Measurements from ENCODE around the gene LMAN1L.
"Not testable (repeated sequence)": the region's sequence is repeated elsewhere in the genome, so short reads cannot be mapped to it uniquely, and the experiment has no call there.

The LMAN1L gene

DNA sequence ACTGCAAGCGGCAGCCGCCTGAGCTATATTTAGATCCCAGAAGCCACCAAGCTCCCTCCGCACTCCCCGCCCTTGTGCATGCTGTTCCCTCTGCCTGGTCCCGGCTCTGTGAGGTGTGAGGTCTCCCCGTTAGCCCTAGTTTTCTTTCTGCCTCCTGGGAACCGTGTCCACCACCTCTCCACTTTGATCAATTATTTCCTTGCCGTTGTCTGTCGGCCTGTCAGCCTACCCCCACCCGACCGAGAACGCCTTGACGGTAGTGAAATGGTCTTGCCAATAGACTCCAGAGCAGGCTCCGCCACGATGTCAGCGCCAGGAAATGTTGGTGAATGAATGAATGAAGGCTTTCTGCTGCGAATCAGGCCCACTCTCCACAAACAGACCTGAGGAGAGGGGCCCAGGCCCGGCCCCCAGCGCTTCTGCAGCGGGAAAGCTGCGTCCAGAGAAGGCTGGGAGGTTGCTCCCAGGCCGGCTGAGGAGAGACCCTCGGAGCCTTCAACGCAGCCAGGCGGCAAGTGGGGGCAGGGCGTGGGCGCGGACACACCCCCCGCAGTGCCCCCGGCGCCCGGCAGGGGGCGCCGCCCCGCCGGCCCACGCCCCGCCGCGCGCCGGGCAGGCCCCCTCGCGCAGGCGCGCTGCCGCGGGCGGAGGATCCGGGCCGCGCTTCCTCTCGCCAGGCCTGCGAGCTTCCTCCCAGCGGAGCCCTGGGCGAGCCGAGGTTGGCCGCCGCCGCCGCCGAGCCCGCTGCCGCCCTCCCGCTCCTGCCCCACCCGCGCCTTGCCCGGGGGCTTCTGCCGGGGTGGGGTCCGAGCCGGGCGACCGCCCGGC is 31.0 kb upstream of the LMAN1L start, which contains the start of gene CSK:
CSK (plus strand) TSS at position 650 of the 828 bp plus-strand sequence. CDS start 16,218 bp downstream, outside the sequence.
- DNase-seq (ENCODE audit: insufficient read length, low spot score) (no peak), FAIRE-seq (peak; percentile 61)

DNA sequence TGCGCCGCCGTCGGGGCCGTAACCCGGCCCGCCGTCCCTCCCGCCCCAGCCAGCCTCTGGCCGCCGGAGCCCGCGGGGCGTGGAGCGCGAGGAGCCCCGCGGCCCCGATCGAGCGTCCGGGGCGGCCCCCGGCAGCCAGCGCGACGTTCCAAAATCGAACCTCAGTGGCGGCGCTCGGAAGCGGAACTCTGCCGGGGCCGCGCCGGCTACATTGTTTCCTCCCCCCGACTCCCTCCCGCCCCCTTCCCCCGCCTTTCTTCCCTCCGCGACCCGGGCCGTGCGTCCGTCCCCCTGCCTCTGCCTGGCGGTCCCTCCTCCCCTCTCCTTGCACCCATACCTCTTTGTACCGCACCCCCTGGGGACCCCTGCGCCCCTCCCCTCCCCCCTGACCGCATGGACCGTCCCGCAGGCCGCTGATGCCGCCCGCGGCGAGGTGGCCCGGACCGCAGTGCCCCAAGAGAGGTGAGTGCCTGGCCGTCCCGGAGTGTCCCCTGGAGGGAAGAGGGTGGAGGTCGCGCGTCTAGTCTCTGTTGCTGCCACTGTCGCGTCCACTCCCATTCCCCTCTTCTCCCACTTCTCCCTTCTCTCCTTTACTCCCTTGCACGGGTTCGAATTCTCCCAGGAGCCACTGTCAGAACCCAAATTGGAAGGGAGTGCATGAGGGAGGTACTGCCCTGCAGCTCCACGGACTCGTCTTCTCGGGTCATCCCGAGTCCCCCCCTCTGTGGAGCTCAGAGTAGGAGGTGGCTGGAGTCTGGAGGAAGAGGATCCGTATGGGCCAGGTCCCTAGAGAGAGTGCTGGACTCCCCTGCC is 30.2 kb upstream of the LMAN1L start:
- no peak for FAIRE-seq
- DNase-seq (ENCODE audit: insufficient read length, low spot score), result no peak

DNA sequence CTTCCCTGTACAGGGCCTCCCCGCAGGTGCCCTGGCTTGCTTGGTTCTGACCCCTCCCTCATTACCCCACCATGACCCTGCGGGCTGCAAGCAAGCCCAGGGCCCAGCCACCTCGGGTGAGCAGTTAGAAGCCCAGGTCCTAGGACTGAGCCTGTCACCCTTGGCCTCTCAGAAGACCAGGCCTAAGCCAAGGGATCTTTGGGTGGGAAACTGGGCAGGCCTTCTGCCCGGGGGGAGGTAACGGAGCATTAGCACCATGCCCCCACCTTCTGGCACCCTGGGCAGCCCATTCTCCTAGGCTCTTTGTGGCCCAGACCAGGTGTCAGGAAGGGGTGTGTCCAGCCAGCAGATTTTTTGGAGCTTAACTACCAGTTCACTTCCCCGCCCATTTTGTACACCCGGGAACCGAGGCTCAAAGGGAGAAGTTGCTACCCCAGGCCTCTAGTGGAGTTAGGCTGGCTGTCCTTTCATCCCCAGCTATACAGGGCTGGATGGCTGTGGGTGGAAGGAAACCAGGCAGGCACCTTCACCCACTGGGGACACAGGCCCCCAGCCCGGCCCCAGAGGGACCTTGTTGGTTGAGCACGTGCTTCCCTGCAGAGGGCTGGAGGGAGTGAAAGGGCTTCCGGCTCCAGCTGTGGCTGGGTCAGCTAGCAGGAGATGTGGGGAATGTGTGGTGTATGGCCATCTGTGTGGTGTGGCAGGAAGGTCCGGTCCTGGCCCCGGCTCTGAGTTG is 29.4 kb upstream of the LMAN1L start:
- DNase-seq (ENCODE audit: insufficient read length, low spot score) (no peak), FAIRE-seq (peak; percentile 66)

DNA sequence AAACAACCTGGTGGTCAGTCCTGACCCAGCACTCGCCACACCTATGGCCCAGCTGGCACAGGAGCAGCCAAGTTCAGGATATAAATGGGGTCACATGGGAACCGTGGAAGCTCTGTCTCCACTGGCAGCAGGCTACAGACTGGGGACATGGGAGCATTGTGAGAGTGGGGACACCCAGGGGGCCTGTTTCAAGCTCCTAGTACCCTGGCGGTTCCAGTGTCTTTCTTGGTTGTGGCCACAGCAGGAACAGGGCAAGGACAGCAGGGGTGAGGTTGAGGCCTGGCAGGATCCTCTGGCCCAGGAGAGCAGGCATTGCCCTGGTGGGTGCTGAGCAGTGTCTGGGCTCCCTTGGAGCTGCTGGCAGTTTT is 28.8 kb upstream of the LMAN1L start:
- DNase-seq (ENCODE audit: insufficient read length, low spot score) (no peak), FAIRE-seq (no peak)

GRCh38 chr15:74784426-74785193 is 28.0 kb upstream of the LMAN1L start:
- FAIRE-seq (peak; percentile 64), DNase-seq (ENCODE audit: insufficient read length, low spot score) (no peak)

DNA sequence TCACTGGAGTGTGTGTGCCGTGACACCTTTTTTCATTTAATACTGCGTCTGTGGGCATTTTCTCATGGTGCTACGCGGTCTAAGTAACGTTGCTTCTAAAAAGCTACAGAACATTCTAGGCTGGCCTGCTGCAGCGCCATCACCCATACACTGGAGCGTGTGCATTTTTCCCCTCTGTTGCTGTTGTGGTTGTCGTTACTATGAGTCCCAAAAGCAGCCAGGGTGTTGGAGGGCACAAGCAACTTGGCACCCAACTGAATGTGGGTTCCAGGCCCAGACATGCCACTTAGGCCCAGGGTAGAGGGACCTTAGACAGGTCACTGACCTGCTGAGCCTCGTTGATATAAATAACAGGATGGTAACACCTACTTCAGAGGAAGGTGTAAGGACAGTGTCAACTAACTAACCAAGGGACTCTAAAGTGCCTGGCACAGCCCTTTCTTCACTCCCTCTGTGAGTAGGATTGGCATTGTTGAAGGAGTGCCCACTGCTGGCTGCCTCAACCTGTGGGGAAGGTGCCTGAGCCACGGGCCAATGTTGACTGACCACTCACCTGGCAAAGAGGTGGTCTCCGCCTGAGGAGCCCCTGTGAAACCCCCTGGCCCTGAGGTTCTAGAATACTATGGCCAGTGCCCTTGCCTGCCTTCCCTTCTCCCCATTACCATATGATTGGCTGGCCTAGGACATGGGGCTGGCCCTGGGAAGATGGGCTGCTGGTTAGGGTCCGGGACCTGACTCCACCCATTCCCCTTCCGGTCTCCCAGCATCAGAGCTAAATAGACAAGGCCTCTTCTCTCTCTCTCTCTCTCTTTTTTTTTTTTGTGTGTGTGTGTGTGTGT is 27.2 kb upstream of the LMAN1L start:
- FAIRE-seq, result peak; percentile 89
- DNase-seq (ENCODE audit: insufficient read length, low spot score), result no peak

DNA sequence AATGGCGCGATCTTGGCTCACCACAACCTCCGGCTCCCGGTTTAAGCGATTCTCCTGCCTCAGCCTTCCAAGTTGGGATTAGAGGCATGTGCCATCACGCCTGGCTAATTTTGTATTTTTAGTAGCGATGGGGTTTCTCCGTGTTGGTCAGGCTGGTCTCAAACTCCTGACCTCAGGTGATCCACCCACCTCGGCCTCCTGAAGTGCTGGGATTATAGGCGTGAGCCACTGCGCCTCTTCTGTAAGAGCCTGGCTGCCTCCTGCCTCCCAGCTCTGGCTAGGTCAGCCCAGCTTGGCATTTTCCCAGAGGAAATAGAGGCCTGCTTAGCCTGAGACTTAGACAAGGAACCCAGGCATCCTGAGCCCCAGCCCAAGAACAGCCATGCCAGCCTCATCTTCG is 26.6 kb upstream of the LMAN1L start:
- not testable (repeated sequence) for FAIRE-seq; DNase-seq (ENCODE audit: insufficient read length, low spot score)

DNA sequence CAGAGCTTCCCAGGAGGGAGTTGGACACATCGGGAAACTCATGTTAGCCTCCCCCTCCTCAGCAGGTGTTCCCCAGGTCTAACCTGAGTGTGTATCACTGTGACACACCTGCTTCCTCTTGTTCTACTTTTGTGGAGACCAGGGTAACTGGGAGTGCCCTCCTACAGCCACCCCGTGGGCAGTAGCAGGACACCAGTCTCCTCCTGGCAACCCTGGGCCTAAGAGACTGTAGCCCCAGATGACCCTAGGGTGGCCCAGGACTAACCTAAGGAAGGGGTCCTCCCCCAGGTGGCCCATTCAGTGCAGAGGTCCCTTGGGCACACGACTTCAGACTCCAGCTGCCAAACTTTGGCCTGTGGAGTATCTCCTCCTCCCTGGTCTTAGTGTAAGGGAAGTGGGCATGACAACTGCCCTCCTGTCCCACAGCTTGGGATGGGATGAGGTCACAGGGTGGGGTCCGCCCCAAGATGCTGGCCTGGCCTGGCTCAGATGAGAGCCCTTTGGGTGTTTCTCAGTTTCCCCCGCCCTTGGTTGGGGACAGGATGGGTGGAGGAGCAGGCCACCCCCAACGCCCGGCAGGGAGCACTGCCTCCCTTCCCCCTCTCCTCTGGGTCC is 26.0 kb upstream of the LMAN1L start:
- FAIRE-seq (peak; percentile 68), DNase-seq (ENCODE audit: insufficient read length, low spot score) (no peak)

DNA sequence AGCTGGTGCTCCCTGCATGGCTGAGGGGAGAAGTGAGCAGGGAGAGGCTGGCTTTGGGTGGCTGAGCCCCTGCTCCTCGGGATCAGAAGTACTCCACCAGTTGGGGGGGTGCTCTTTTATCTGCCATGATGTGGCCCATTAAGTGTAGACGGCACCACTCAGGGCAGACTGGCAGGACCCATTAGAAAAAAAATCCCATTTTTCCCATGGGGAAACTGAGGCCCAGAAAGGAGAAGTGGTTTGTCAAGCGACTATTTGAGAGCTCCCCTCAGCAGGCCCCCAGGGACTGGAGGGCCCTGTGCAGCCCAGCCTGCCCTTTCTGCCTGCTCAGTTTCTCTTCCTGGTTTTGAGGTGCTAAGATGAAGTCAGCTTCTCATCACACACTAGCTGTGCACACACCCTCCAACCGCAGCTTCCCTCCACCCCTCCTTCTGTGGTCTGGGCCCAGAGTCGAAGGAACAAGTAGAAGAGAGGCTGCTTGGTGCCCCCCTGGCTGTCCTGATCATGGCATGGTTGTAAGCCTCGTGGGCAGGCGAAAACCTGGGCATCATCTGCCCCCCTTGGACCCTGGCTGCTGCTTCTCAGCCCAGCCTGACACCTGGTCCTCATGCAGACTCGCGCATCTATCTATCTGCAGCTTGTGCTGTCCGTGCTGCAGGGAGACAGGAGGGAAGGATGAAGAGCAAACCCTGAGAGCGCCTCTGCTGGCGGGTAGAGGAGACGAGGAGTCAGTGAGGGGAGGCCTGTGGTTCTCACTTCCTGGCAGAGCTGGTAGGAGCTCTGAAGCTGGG is 25.2 kb upstream of the LMAN1L start:
- DNase-seq (ENCODE audit: insufficient read length, low spot score), result peak; percentile 73
- peak; percentile 99 for FAIRE-seq

DNA sequence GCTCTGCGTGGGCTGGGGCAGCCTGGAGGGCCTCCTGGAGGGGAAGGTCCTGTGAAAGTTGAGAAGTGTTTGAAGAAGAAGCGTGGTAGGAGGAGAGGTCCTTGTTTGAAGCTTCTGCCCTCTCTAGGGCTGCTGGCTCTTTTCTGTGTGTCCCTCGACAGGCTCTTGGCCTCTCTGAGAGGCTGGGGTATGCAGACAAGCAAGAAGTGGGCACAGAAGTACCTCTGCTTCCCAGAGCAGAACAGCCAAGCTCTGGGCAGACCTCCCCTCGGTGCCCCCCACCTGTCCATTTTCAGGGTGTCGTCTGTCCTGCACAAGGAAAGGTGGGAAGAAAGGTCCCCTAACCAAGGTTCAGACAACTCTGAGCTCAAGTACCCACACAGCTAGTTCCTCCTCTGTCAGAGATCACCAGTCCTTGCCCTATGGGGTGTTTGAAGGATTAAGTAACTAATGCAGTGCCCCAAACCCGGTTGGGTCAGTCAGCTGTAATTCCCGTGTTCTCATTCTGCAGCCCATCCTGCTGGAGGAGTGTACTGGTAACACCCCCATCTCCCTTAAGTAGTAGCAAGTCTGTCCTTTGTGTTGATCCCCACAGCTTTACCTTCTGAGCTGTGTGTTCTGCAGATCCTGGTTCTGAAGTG is 24.5 kb upstream of the LMAN1L start:
- DNase-seq (ENCODE audit: insufficient read length, low spot score) (no peak), FAIRE-seq (no peak)

- DNase-seq (ENCODE audit: insufficient read length, low spot score) (no peak), FAIRE-seq (no peak)
These were observed 23.9 kb upstream of the LMAN1L start for GRCh38 chr15:74788683-74789151.

- FAIRE-seq, result no peak
- no peak for DNase-seq (ENCODE audit: insufficient read length, low spot score)
These were observed 23.4 kb upstream of the LMAN1L start for GRCh38 chr15:74789171-74789631.

DNA sequence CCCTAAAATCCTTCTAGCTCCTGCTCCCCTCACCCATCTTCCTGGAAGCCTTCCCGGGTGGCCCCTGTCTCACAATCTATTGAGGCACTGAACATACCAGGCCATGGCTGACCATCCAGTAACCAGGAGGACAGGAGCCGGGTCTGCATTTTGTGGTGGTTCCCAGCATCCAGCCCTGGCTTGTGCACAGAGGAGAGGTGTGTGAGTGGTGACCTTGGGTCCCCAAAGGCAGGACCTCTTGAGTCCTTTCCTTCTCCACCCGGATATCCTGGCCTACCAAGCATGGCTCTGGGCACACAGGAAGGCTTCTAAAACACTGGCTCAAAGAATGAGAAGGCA is 22.9 kb upstream of the LMAN1L start:
- FAIRE-seq (no peak), DNase-seq (ENCODE audit: insufficient read length, low spot score) (no peak)

DNA sequence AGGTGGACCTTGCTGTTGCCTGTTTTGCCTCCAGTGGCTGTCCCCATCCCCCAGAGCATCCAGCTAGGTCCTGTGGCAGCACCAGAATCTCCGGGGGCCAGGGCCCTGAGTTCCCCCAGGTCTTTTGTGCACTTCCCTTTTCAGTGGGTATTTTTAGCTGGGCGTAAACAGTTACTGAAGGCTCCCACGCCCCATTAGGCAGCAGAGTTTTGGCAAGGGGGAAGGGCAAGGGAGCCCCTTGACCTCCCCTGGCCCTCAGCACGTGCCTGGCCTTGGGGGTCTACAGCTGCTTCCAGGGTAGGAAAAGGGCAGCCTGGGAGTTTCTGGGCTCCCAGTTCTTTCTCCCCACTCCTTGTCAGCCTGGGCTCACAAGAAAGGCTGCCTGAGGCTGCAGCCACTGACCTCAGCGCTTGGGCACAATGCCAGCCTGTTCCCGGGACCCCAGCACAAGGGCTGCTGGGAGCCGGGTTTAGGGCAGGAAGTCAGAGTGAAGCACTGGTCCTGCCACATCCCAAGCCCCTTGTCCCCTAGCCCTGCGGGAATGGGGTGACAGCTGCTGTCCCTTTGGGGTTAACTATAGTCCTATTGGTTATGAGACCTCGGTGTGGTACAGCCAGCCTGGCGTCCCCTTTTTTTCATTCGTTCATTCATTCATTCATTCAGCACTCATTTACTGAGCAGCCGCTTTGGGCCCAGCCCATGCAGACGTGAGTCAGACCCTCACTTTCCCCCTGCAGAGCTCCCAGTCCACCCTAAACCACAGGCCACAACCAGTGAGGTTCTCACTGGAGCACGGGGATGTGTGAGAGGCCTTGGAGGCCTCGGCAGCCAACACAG is 22.3 kb upstream of the LMAN1L start:
- FAIRE-seq (peak; percentile 96), DNase-seq (ENCODE audit: insufficient read length, low spot score) (no peak)

DNA sequence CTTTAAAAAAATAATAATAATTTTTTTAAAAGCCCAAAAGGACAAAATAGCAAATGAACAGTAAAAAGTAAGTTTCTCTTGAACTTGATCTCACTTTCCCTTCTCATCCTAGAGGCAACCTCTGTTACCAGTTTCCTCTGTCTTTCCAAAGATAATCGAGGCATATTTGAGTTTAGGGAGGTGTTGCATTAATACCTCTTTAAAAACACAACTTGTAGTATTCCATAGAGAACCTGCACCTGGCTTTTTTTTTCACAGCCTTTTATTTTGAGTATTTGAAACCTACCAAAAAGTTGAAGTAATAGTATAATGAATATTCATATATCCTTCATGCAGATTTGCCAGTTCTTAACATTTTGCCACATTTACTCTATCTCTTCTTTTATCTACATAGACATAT is 21.6 kb upstream of the LMAN1L start:
- peak; percentile 76 for FAIRE-seq

DNA sequence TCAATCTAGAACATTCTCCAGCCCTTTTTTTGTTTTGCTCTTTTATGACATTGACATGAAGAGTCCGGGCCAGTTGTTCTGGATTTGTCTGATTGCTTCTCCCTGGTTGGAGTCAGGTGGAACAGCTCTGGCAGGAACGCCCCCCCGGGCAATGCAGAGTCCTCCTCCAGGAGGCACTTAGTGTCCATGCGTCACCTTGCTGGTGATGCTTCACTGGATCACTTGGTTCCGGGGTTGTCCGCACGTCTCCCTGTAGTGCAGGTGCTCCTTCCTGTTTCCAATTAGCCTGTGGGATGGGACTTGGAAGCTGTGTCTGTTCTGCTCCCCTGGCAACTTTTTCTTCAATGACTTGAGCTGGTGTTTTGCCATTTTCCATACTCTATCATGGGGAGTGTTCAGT is 21.0 kb upstream of the LMAN1L start:
- FAIRE-seq (peak; percentile 35), DNase-seq (ENCODE audit: insufficient read length, low spot score) (no peak)

More for the DNA sequence above, 21.6 kb upstream of the LMAN1L start:
- no peak for DNase-seq (ENCODE audit: insufficient read length, low spot score)

All from GM19239 (cell line).